ENCODE measurements around the gene B3GNT9. TPM values are rescaled to one million over a fixed set of nuclear protein-coding genes. Genes with fewer than 3 reads are reported as not detected.

The B3GNT9 gene
- total and polyA plus RNA-seq, 2 of the 8 experiments (the other 6 are each of a cell fraction or from before 2014, with no cell fraction given), result 3.5 to 9.0 TPM

DNA sequence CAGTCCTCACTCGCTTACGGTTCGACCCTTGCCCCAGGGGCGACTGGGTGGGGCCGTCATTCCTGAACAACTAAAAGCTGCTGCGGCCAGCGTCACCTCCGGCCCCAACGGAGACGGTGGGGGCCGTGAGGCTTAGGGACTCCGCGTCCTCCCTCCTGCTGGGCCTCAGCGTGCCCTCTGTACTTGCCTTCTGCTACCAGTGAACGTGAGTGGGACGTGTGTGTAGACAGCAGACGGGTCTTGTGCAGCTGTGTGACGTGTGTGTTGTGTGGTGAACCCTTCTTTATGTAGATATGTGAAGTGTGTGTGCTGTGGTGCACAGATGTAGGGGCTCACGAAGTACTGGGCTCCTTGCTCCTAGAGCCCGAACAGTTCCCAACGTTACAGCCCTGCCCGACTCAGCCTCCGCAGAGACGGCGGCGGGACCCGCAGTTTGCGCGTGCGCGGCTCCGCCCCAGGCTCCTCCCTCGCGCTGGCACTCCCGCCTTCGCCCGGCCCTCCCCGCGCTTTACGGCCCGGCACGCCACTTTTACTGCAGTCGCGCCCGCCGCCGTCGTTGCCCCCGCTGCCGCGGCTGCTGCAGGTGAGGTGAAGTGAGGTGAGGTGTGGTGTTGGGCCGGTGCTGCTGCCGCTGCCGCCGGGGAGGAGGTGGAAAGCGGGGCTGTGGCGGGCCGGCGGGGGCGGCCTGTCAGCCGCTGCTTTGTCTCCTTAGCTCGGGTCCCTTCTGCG lies 41.2 kb downstream of the B3GNT9 start, which contains the start of gene PHAF1 (continued):
- TF ChIP-seq, protein P1, sequence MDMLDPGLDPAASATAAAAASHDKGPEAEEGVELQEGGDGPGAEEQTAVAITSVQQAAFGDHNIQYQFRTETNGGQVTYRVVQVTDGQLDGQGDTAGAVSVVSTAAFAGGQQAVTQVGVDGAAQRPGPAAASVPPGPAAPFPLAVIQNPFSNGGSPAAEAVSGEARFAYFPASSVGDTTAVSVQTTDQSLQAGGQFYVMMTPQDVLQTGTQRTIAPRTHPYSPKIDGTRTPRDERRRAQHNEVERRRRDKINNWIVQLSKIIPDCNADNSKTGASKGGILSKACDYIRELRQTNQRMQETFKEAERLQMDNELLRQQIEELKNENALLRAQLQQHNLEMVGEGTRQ (IDR thresholded peaks at IDR 0.05; ENCODE audit: low read length), result no peak
- TF ChIP-seq, protein P2, sequence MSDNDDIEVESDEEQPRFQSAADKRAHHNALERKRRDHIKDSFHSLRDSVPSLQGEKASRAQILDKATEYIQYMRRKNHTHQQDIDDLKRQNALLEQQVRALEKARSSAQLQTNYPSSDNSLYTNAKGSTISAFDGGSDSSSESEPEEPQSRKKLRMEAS (IDR thresholded peaks at IDR 0.05), result peak; percentile 49; the same call in 1 of the 2 replicates
- TF ChIP-seq RBBP5 (IDR thresholded peaks at IDR 0.05; ENCODE audit: borderline replicate concordance, low read depth, low read length), result 0 out of 2 replicates have a peak, but pooled peaks have one; percentile 64
- TF ChIP-seq, protein P3, sequence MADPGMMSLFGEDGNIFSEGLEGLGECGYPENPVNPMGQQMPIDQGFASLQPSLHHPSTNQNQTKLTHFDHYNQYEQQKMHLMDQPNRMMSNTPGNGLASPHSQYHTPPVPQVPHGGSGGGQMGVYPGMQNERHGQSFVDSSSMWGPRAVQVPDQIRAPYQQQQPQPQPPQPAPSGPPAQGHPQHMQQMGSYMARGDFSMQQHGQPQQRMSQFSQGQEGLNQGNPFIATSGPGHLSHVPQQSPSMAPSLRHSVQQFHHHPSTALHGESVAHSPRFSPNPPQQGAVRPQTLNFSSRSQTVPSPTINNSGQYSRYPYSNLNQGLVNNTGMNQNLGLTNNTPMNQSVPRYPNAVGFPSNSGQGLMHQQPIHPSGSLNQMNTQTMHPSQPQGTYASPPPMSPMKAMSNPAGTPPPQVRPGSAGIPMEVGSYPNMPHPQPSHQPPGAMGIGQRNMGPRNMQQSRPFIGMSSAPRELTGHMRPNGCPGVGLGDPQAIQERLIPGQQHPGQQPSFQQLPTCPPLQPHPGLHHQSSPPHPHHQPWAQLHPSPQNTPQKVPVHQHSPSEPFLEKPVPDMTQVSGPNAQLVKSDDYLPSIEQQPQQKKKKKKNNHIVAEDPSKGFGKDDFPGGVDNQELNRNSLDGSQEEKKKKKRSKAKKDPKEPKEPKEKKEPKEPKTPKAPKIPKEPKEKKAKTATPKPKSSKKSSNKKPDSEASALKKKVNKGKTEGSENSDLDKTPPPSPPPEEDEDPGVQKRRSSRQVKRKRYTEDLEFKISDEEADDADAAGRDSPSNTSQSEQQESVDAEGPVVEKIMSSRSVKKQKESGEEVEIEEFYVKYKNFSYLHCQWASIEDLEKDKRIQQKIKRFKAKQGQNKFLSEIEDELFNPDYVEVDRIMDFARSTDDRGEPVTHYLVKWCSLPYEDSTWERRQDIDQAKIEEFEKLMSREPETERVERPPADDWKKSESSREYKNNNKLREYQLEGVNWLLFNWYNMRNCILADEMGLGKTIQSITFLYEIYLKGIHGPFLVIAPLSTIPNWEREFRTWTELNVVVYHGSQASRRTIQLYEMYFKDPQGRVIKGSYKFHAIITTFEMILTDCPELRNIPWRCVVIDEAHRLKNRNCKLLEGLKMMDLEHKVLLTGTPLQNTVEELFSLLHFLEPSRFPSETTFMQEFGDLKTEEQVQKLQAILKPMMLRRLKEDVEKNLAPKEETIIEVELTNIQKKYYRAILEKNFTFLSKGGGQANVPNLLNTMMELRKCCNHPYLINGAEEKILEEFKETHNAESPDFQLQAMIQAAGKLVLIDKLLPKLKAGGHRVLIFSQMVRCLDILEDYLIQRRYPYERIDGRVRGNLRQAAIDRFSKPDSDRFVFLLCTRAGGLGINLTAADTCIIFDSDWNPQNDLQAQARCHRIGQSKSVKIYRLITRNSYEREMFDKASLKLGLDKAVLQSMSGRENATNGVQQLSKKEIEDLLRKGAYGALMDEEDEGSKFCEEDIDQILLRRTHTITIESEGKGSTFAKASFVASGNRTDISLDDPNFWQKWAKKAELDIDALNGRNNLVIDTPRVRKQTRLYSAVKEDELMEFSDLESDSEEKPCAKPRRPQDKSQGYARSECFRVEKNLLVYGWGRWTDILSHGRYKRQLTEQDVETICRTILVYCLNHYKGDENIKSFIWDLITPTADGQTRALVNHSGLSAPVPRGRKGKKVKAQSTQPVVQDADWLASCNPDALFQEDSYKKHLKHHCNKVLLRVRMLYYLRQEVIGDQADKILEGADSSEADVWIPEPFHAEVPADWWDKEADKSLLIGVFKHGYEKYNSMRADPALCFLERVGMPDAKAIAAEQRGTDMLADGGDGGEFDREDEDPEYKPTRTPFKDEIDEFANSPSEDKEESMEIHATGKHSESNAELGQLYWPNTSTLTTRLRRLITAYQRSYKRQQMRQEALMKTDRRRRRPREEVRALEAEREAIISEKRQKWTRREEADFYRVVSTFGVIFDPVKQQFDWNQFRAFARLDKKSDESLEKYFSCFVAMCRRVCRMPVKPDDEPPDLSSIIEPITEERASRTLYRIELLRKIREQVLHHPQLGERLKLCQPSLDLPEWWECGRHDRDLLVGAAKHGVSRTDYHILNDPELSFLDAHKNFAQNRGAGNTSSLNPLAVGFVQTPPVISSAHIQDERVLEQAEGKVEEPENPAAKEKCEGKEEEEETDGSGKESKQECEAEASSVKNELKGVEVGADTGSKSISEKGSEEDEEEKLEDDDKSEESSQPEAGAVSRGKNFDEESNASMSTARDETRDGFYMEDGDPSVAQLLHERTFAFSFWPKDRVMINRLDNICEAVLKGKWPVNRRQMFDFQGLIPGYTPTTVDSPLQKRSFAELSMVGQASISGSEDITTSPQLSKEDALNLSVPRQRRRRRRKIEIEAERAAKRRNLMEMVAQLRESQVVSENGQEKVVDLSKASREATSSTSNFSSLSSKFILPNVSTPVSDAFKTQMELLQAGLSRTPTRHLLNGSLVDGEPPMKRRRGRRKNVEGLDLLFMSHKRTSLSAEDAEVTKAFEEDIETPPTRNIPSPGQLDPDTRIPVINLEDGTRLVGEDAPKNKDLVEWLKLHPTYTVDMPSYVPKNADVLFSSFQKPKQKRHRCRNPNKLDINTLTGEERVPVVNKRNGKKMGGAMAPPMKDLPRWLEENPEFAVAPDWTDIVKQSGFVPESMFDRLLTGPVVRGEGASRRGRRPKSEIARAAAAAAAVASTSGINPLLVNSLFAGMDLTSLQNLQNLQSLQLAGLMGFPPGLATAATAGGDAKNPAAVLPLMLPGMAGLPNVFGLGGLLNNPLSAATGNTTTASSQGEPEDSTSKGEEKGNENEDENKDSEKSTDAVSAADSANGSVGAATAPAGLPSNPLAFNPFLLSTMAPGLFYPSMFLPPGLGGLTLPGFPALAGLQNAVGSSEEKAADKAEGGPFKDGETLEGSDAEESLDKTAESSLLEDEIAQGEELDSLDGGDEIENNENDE (IDR thresholded peaks at IDR 0.05; ENCODE audit: insufficient replicate concordance, low read length), result no peak
- TF ChIP-seq KDM4A (IDR thresholded peaks at IDR 0.05; ENCODE audit: low read depth, low read length, severe bottlenecking), result peak; percentile 86
- no peak for TF ChIP-seq CTBP2 (IDR thresholded peaks at IDR 0.05; ENCODE audit: borderline replicate concordance, insufficient read depth, insufficient read length, low read length)
